ENCODE results near the gene NUTM1.
"Not testable (repeated sequence)": the region's sequence is repeated elsewhere in the genome, so short reads cannot be mapped to it uniquely, and the experiment has no call there.

The NUTM1 gene

GRCh38 chr15:34362047-34362773 lies 19.1 kb downstream of the NUTM1 start:
- no peak for DNase-seq (ENCODE audit: low read depth)

- no peak for DNase-seq (ENCODE audit: low read depth)
These were observed 20.9 kb downstream of the NUTM1 start for GRCh38 chr15:34364041-34364440.

GRCh38 chr15:34365091-34365825 lies 22.1 kb downstream of the NUTM1 start:
- no peak for DNase-seq (ENCODE audit: low read depth)

GRCh38 chr15:34365836-34366235 lies 22.7 kb downstream of the NUTM1 start:
- no peak for DNase-seq (ENCODE audit: low read depth)

GRCh38 chr15:34366271-34367065 lies 23.4 kb downstream of the NUTM1 start:
- peak; percentile 19 for DNase-seq (ENCODE audit: low read depth)

- peak; percentile 76 for DNase-seq (ENCODE audit: low read depth)
These were observed 24.3 kb downstream of the NUTM1 start, which contains the start of gene LPCAT4 for GRCh38 chr15:34367101-34368081. Gene LPCAT4 (minus strand): TSS chr15:34367196. CDS start chr15:34367100, 96 bp downstream.

GRCh38 chr15:34370129-34370528 lies 27.0 kb downstream of the NUTM1 start:
- no peak for DNase-seq (ENCODE audit: low read depth)

- no peak for DNase-seq (ENCODE audit: low read depth)
These were observed 27.5 kb downstream of the NUTM1 start for GRCh38 chr15:34370643-34371042.

- DNase-seq (ENCODE audit: low read depth), result no peak
These were observed 30.8 kb downstream of the NUTM1 start for GRCh38 chr15:34373951-34374350.

- no peak for DNase-seq (ENCODE audit: low read depth)
These were observed 31.7 kb downstream of the NUTM1 start for GRCh38 chr15:34374816-34375215.

GRCh38 chr15:34375541-34375940 lies 32.4 kb downstream of the NUTM1 start:
- not testable (repeated sequence) for DNase-seq (ENCODE audit: low read depth)

GRCh38 chr15:34376856-34377255 lies 33.7 kb downstream of the NUTM1 start:
- no peak for DNase-seq (ENCODE audit: low read depth)

GRCh38 chr15:34380491-34380890 lies 37.4 kb downstream of the NUTM1 start:
- not testable (repeated sequence) for DNase-seq (ENCODE audit: low read depth)

- not testable (repeated sequence) for DNase-seq (ENCODE audit: low read depth)
These were observed 38.9 kb downstream of the NUTM1 start for GRCh38 chr15:34381829-34382521.

GRCh38 chr15:34389594-34390086 lies 46.5 kb downstream of the NUTM1 start:
- not testable (repeated sequence) for DNase-seq (ENCODE audit: low read depth)

- not testable (repeated sequence) for DNase-seq (ENCODE audit: low read depth)
These were observed 49.9 kb downstream of the NUTM1 start for GRCh38 chr15:34392981-34393380.

GRCh38 chr15:34397637-34398259 lies 54.6 kb downstream of the NUTM1 start:
- not testable (repeated sequence) for DNase-seq (ENCODE audit: low read depth)

- not testable (repeated sequence) for DNase-seq (ENCODE audit: low read depth)
These were observed 60.1 kb downstream of the NUTM1 start for GRCh38 chr15:34403160-34403598.

GRCh38 chr15:34403899-34404298 lies 60.8 kb downstream of the NUTM1 start:
- DNase-seq (ENCODE audit: low read depth), result not testable (repeated sequence)

All from stimulated activated CD8-positive, alpha-beta memory T cell treated with anti-CD3 and anti-CD28 coated beads, Interleukin-12 subunit alpha, Interleukin-12 subunit beta, amount 100 ng/mL, for 4 hours (primary cell).